Measurements from ENCODE around the gene HDAC7. TPM values are rescaled to one million over a fixed set of nuclear protein-coding genes. Genes with fewer than 3 reads are reported as not detected.
A peak's percentile ranks its signal among the peaks of the same experiment; 100 is the strongest.
"Not testable (repeated sequence)": the region's sequence is repeated elsewhere in the genome, so short reads cannot be mapped to it uniquely, and the experiment has no call there.

HDAC7 gene
- total RNA-seq, 2 donors from 2014 or later: 39.5 to 67.7 TPM

DNA sequence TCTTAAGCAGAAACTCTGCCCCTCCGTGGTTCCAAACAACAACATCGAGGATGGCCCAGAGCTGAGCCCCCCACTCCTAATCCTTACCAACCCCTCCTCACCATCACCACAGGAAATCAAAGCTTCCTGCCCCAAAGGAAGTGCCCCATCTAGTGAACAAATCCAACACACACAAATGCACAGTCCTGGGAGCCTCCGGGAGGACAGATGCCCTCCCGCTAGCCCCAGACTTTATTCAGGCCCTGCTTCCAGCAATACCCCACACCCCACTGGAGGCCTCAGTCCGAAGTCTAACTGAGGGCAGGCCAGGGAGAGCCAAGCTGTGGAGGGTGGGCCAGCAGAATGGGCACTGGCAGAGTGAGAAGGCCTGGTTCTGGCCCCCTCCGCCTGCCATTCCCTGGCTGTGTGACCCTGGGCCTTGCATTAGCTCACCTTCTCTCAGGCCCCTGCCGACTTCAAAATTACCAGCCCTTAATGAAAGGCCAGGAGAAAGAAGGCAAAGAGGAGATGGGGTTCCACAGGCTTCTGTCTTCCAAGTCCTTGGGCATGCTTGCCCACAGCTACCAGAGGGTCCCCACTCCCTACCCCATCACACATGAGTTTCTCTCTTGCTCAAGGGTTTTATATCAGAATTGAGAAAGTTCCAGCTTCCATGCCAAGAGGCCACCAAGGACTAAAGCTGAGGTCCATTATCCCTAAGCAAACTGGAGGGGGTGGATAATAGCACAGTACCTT lies 2.3 kb downstream of the HDAC7 start:
- H3K27ac ChIP-seq: peak overlapping the region; percentile 90
- WGBS: 31% methylated on average over 7 of the region's 7 CpGs
- peaks cover 16% of the 10 kb centered on the region for H3K4me1 ChIP-seq (replicated peaks)
- H3K27me3 ChIP-seq (replicated peaks; ENCODE audit: insufficient read depth): no peaks in the 10 kb centered on the region
- no peaks in the 10 kb centered on the region for H3K36me3 ChIP-seq
- no peak for DNase-seq (ENCODE audit: low spot score)
- H3K4me3 ChIP-seq: no peak overlapping the region
- no peaks in the 10 kb centered on the region for H3K9me3 ChIP-seq
- TF ChIP-seq POLR2AphosphoS5 (IDR thresholded peaks at IDR 0.05) (no peak), POLR2A (IDR thresholded peaks at IDR 0.05) (no peak)
- TF ChIP-seq, protein P1, sequence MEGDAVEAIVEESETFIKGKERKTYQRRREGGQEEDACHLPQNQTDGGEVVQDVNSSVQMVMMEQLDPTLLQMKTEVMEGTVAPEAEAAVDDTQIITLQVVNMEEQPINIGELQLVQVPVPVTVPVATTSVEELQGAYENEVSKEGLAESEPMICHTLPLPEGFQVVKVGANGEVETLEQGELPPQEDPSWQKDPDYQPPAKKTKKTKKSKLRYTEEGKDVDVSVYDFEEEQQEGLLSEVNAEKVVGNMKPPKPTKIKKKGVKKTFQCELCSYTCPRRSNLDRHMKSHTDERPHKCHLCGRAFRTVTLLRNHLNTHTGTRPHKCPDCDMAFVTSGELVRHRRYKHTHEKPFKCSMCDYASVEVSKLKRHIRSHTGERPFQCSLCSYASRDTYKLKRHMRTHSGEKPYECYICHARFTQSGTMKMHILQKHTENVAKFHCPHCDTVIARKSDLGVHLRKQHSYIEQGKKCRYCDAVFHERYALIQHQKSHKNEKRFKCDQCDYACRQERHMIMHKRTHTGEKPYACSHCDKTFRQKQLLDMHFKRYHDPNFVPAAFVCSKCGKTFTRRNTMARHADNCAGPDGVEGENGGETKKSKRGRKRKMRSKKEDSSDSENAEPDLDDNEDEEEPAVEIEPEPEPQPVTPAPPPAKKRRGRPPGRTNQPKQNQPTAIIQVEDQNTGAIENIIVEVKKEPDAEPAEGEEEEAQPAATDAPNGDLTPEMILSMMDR (IDR thresholded peaks at IDR 0.05): peak in 1 of 4 experiments; percentile 20
- intact Hi-C loops (cut with DNase I): no loop called here

- Histone ChIP-seq H3K27me3 (replicated peaks; ENCODE audit: insufficient read depth) (no peaks in the 10 kb centered on the region), H3K36me3 (no peaks in the 10 kb centered on the region), H3K4me1 (replicated peaks) (peaks cover 19% of the 10 kb centered on the region), H3K27ac (peak overlapping the region; percentile 90), H3K9me3 (no peaks in the 10 kb centered on the region), H3K4me3 (no peak overlapping the region)
- DNase-seq (ENCODE audit: low spot score): no peak
- TF ChIP-seq, protein P1 (IDR thresholded peaks at IDR 0.05): no peak
- TF ChIP-seq POLR2A (IDR thresholded peaks at IDR 0.05): no peak
- TF ChIP-seq POLR2AphosphoS5 (IDR thresholded peaks at IDR 0.05): no peak
- intact Hi-C loops (cut with DNase I): no loop called here
- WGBS: 34% methylated on average over 12 of the region's 12 CpGs
Measured at GRCh38 chr12:47816403-47817271, 3.1 kb downstream of the HDAC7 start.

GRCh38 chr12:47815447-47815846 lies 4.3 kb downstream of the HDAC7 start:
- intact Hi-C loops (cut with DNase I); H3K36me3 ChIP-seq; H3K27me3 ChIP-seq (replicated peaks; ENCODE audit: insufficient read depth); DNase-seq (ENCODE audit: low spot score); H3K4me3 ChIP-seq; H3K9me3 ChIP-seq: not testable (repeated sequence)
- 80% methylated on average over 5 of the region's 5 CpGs for WGBS
- Histone ChIP-seq H3K27ac (peak overlapping the region; percentile 21 to 83), H3K4me1 (replicated peaks) (peaks cover 20% of the 10 kb centered on the region)

- Histone ChIP-seq H3K36me3 (no peaks in the 10 kb centered on the region), H3K4me3 (no peak overlapping the region), H3K9me3 (no peaks in the 10 kb centered on the region), H3K27me3 (replicated peaks; ENCODE audit: insufficient read depth) (no peaks in the 10 kb centered on the region), H3K4me1 (replicated peaks) (peaks cover 25% of the 10 kb centered on the region), H3K27ac (peak overlapping the region; percentile 83 to 93)
- WGBS: 53% methylated on average over 3 of the region's 3 CpGs
- intact Hi-C loops (cut with DNase I): no loop called here
- no peak for DNase-seq (ENCODE audit: low spot score)
- TF ChIP-seq, protein P1 (IDR thresholded peaks at IDR 0.05): no peak
- no peak for TF ChIP-seq POLR2AphosphoS5 (IDR thresholded peaks at IDR 0.05)
- TF ChIP-seq POLR2A (IDR thresholded peaks at IDR 0.05): no peak
Measured at GRCh38 chr12:47814539-47815170, 5.0 kb downstream of the HDAC7 start.

Data from prostate gland (tissue), 2 donors.